WTC11 (cell line): ENCODE results near the gene SLC36A1. TPM values are rescaled to one million over a fixed set of nuclear protein-coding genes. Genes with fewer than 3 reads are reported as not detected.

Experiments used
- ATAC-seq: fragments of 200-7000 bp; cut with Tn5 transposase; 2 replicates; pipeline ENCODE4 v1.10.0; 2021; ENCODE audit warnings: mild to moderate bottlenecking, moderate library complexity
- CTCF ChIA-PET: fragments of 300-600 bp; sonication (Branson Sonifier 250); formaldehyde crosslinking; loops from one replicate; lab custom pipeline; 2021; ENCODE audit warnings: antibody characterized with exemption; lab: Charles Lee
- POLR2A ChIA-PET: fragments of 350-600 bp; sonication (Branson Sonifier 250); formaldehyde crosslinking; loops from one replicate; lab custom pipeline; 2021; ENCODE audit warnings: antibody characterized with exemption; lab: Charles Lee
- DNase-seq: peaks from one replicate; pipeline ENCODE4 v3.0.0; 2021; ENCODE audit warnings: low spot score
- H3K27ac Mint-ChIP-seq: 2 replicates; pipeline ENCODE4 v1.8.0; 2021; ENCODE audit warnings: mixed read lengths
- H3K27me3 Mint-ChIP-seq: 2 replicates; pipeline ENCODE4 v1.8.0; 2021; ENCODE audit warnings: low read depth, mild to moderate bottlenecking, moderate library complexity, mixed read lengths
- H3K36me3 Mint-ChIP-seq: 2 replicates; pipeline ENCODE4 v1.8.0; 2021; ENCODE audit warnings: mixed read lengths
- H3K4me1 Mint-ChIP-seq: 2 replicates; pipeline ENCODE4 v1.8.0; 2022; ENCODE audit warnings: mixed read lengths
- H3K4me3 Mint-ChIP-seq: 2 replicates; pipeline ENCODE4 v1.8.0; 2021; ENCODE audit warnings: mild to moderate bottlenecking, moderate library complexity, mixed read lengths
- H3K9me3 Mint-ChIP-seq: 2 replicates; pipeline ENCODE4 v1.8.0; 2021; ENCODE audit warnings: mixed read lengths
- AR ChIP-seq: fragments of 250-450 bp; sonication (Bioruptor Pico); IDR thresholded peaks from 2 replicates; pipeline ENCODE4 v1.9.0; 2021; ENCODE audit warnings: mild to moderate bottlenecking
- ATF3 ChIP-seq: sonication (generic); formaldehyde crosslinking; conservative IDR thresholded peaks from 2 replicates; pipeline ENCODE4 v1.8.1; 2022; ENCODE audit warnings: mild to moderate bottlenecking, missing genetic modification reagents
- CTCF ChIP-seq: fragments of 200-600 bp; IDR thresholded peaks from 2 replicates; pipeline ENCODE4 v1.8.0; 2022; ENCODE audit warnings: antibody characterized with exemption
- IRF2 ChIP-seq: sonication (generic); formaldehyde crosslinking; IDR thresholded peaks from 2 replicates; pipeline ENCODE4 v1.8.0; 2022; ENCODE audit warnings: low read depth, missing genetic modification reagents, borderline replicate concordance
- JAZF1 ChIP-seq: fragments of 250-450 bp; sonication (Bioruptor Pico); IDR thresholded peaks from 2 replicates; pipeline ENCODE4 v1.9.0; 2021; ENCODE audit warnings: moderate library complexity, mild to moderate bottlenecking, inconsistent platforms
- KAT7 ChIP-seq: sonication (generic); formaldehyde crosslinking; IDR thresholded peaks from 2 replicates; pipeline ENCODE4 v1.8.1; 2023; ENCODE audit warnings: missing genetic modification reagents, mild to moderate bottlenecking, borderline replicate concordance
- MLX ChIP-seq: sonication (generic); formaldehyde crosslinking; IDR thresholded peaks from 2 replicates; pipeline ENCODE4 v1.8.1; 2023; ENCODE audit warnings: mild to moderate bottlenecking, missing genetic modification reagents, moderate library complexity
- OVOL2 ChIP-seq: fragments of 250-450 bp; sonication (Bioruptor Pico); IDR thresholded peaks from 2 replicates; pipeline ENCODE4 v1.9.0; 2021; ENCODE audit warnings: mild to moderate bottlenecking, borderline replicate concordance
- SMAD3 ChIP-seq: sonication (generic); formaldehyde crosslinking; IDR thresholded peaks from 2 replicates; pipeline ENCODE4 v1.8.0; 2022; ENCODE audit warnings: missing genetic modification reagents, mild to moderate bottlenecking, borderline replicate concordance
- ZNF281 ChIP-seq: sonication (generic); formaldehyde crosslinking; IDR thresholded peaks from 2 replicates; pipeline ENCODE4 v1.8.0; 2023; ENCODE audit warnings: mild to moderate bottlenecking, missing genetic modification reagents
- ZNF396 ChIP-seq: fragments of 250-450 bp; sonication (Bioruptor Pico); IDR thresholded peaks from 2 replicates; pipeline ENCODE4 v1.8.0; 2021; ENCODE audit warnings: mild to moderate bottlenecking, moderate library complexity, borderline replicate concordance
- ZNF423 ChIP-seq: fragments of 250-450 bp; sonication (Bioruptor Pico); IDR thresholded peaks from 2 replicates; pipeline ENCODE4 v2.1.2; 2022; ENCODE audit warnings: mild to moderate bottlenecking, moderate library complexity
- total RNA-seq: library from RNA; stranded (reverse); gene quantifications from 3 replicates; pipeline ENCODE4 v1.2.3, GENCODE V29; 2021
- TF ChIP-seq, protein P1 (sequence below): sonication (generic); formaldehyde crosslinking; IDR thresholded peaks from 2 replicates; pipeline ENCODE4 v1.8.1; 2023; ENCODE audit warnings: mild to moderate bottlenecking, moderate library complexity, missing genetic modification reagents
- TF ChIP-seq, protein P2 (sequence below): sonication (generic); formaldehyde crosslinking; IDR thresholded peaks from 2 replicates; pipeline ENCODE4 v1.8.1; 2023; ENCODE audit warnings: mild to moderate bottlenecking, missing genetic modification reagents

Gene SLC36A1
- total RNA-seq, 1 experiment from 2014 or later: 12.2 TPM

GRCh38 chr5:151470439-151470838 is 23.0 kb downstream of the SLC36A1 start:
- Mint-ChIP-seq H3K4me3 (no peak overlapping the region), H3K9me3 (no peaks in the 10 kb centered on the region), H3K27me3 (no peaks in the 10 kb centered on the region), H3K27ac (no peak overlapping the region), H3K4me1 (no peaks in the 10 kb centered on the region), H3K36me3 (peaks cover 23% of the 10 kb centered on the region)
- POLR2A ChIA-PET: no interaction called here
- DNase-seq: no peak
- ATAC-seq: no peak
- TF ChIP-seq ZNF281 (CRISPR knock-in tag) (no peak), JAZF1 (no peak)
- TF ChIP-seq, protein P1, sequence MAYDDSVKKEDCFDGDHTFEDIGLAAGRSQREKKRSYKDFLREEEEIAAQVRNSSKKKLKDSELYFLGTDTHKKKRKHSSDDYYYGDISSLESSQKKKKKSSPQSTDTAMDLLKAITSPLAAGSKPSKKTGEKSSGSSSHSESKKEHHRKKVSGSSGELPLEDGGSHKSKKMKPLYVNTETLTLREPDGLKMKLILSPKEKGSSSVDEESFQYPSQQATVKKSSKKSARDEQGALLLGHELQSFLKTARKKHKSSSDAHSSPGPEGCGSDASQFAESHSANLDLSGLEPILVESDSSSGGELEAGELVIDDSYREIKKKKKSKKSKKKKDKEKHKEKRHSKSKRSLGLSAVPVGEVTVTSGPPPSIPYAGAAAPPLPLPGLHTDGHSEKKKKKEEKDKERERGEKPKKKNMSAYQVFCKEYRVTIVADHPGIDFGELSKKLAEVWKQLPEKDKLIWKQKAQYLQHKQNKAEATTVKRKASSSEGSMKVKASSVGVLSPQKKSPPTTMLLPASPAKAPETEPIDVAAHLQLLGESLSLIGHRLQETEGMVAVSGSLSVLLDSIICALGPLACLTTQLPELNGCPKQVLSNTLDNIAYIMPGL (CRISPR knock-in tag): no peak
- CTCF ChIA-PET: no interaction called here

DNA sequence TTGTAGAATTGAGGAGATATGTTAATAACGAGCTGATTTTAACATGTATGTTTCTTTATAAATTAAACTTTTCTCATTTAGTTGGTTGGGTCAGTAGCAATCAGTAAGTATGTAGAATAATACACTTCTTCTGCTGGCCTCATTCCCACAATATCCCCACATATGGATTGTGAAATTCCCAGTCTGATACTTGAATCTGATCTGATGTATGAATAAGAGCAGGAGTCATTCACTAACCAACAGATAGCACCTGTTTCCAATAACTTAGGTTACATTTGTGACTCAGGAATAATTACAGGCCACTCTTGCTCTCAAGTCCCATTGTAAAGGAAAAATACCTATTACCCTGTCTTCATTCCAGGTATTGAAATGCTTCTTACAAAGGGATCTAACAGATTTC is 23.9 kb downstream of the SLC36A1 start:
- ATAC-seq: no peak
- POLR2A ChIA-PET: no interaction called here

DNA sequence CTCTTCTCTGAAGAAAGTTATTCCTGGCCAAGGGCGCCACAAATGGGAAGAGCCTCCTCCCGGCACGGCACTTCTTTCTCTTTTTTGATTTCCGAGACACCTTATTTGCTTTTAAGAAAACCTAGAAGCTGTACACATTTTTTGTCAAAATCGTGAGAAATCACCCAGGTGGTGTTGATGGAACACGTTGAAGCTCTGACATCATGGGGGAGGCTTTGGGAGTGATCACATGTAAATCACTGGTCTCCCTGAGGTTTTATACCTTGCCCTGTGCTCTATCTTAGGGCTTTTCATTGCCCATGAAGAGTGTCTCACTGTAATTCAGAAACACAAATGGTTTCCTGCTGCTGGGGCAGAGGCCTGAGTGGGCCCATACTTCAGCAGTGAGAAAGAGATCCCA is 27.4 kb downstream of the SLC36A1 start:
- TF ChIP-seq AR: no peak
- no peak for TF ChIP-seq ZNF396 (CRISPR knock-in tag)
- TF ChIP-seq ATF3: no peak
- no peak for TF ChIP-seq CTCF
- TF ChIP-seq ZNF423 (CRISPR knock-in tag): no peak
- TF ChIP-seq OVOL2 (CRISPR knock-in tag): no peak
- no peak for TF ChIP-seq IRF2 (CRISPR knock-in tag)
- Mint-ChIP-seq H3K36me3 (peaks cover 12% of the 10 kb centered on the region), H3K4me3 (no peak overlapping the region), H3K9me3 (no peaks in the 10 kb centered on the region), H3K4me1 (no peaks in the 10 kb centered on the region), H3K27me3 (no peaks in the 10 kb centered on the region), H3K27ac (no peak overlapping the region)
- POLR2A ChIA-PET: no interaction called here
- DNase-seq: no peak
- CTCF ChIA-PET: interaction anchor here (1.1 to 1.4 kb wide), 2 partner anchors 11 to 184 kb away, joined by 3 to 6 read pairs; no protein-coding TSS in a partner anchor
- ATAC-seq: no peak

More for the DNA sequence above, 23.9 kb downstream of the SLC36A1 start:
- no peaks in the 10 kb centered on the region for H3K27me3 Mint-ChIP-seq
- H3K9me3 Mint-ChIP-seq: no peaks in the 10 kb centered on the region
- no peaks in the 10 kb centered on the region for H3K4me1 Mint-ChIP-seq
- peaks cover 17% of the 10 kb centered on the region for H3K36me3 Mint-ChIP-seq
- CTCF ChIA-PET: no interaction called here
- H3K27ac Mint-ChIP-seq: no peak overlapping the region
- H3K4me3 Mint-ChIP-seq: no peak overlapping the region
- TF ChIP-seq SMAD3 (CRISPR knock-in tag): no peak
- TF ChIP-seq KAT7 (CRISPR knock-in tag): no peak
- TF ChIP-seq, protein P2, sequence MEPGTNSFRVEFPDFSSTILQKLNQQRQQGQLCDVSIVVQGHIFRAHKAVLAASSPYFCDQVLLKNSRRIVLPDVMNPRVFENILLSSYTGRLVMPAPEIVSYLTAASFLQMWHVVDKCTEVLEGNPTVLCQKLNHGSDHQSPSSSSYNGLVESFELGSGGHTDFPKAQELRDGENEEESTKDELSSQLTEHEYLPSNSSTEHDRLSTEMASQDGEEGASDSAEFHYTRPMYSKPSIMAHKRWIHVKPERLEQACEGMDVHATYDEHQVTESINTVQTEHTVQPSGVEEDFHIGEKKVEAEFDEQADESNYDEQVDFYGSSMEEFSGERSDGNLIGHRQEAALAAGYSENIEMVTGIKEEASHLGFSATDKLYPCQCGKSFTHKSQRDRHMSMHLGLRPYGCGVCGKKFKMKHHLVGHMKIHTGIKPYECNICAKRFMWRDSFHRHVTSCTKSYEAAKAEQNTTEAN (CRISPR knock-in tag): no peak
- no peak for TF ChIP-seq MLX (CRISPR knock-in tag)
- DNase-seq: no peak
